K562 (cell line): ENCODE measurements around the gene SNX9. TPM values are rescaled to one million over a fixed set of nuclear protein-coding genes. Genes with fewer than 3 reads are reported as not detected.

Experiments used
- CBX3 ChIP-seq, 2 experiments: IDR thresholded peaks; 1 replicate in 1 of 2; 2 replicates in 1 of 2; pipeline ENCODE4 v1.6.1; 2012; ENCODE audit warnings: inconsistent platforms in 2 of 2, low read length in 2 of 2, borderline replicate concordance in 1 of 2, control low read depth in 1 of 2
- CHCHD3 ChIP-seq: fragments of 250-450 bp; sonication (Bioruptor Pico); IDR thresholded peaks from 2 replicates; pipeline ENCODE4 v2.1.2; 2022; ENCODE audit warnings: mild to moderate bottlenecking
- CXXC5 ChIP-seq: fragments of 250-450 bp; sonication (Bioruptor Pico); IDR thresholded peaks from 2 replicates; pipeline ENCODE4 v1.8.0; 2022; ENCODE audit warnings: inconsistent platforms, mild to moderate bottlenecking, moderate library complexity
- ESRRA ChIP-seq: fragments of 450-650 bp; IDR thresholded peaks from 2 replicates; pipeline ENCODE4 v1.6.1; 2014; ENCODE audit warnings: low read depth, mild to moderate bottlenecking, moderate library complexity, borderline replicate concordance
- GTF2A2 ChIP-seq: IDR thresholded peaks from 2 replicates; pipeline ENCODE4 v1.6.1; 2016; ENCODE audit warnings: mild to moderate bottlenecking, missing genetic modification characterization, missing compliant biosample characterization
- HDAC1 ChIP-seq, 2 experiments: fragments of 450-650 bp; IDR thresholded peaks; 2 replicates each; pipeline ENCODE4 v1.6.1; 2016 to 2017; ENCODE audit warnings: inconsistent platforms in 1 of 2, mild to moderate bottlenecking in 1 of 2, moderate library complexity in 1 of 2
- HINFP ChIP-seq: fragments of 450-650 bp; conservative IDR thresholded peaks from 2 replicates; pipeline ENCODE4 v1.6.1; 2016; ENCODE audit warnings: missing genetic modification characterization, low read depth, mild to moderate bottlenecking, control low read depth, missing compliant biosample characterization
- KDM1A ChIP-seq, 2 experiments: fragments of 450-650 bp; IDR thresholded peaks; 2 replicates each; pipeline ENCODE4 v1.6.1; 2016; ENCODE audit warnings: mild to moderate bottlenecking in 2 of 2
- MTA3 ChIP-seq: fragments of 450-650 bp; formaldehyde crosslinking; IDR thresholded peaks from 2 replicates; pipeline ENCODE4 v1.6.1; 2017; ENCODE audit warnings: mild to moderate bottlenecking, borderline replicate concordance
- NR4A1 ChIP-seq, 2 experiments: fragments of 250-450 bp in 1 of 2; fragments of 450-650 bp in 1 of 2; sonication (Bioruptor Pico) in 1 of 2; IDR thresholded peaks; 2 replicates each; pipeline versions ENCODE4 v1.4.0 to v1.6.1; 2016 to 2020; ENCODE audit warnings: mild to moderate bottlenecking in 2 of 2, missing compliant biosample characterization in 1 of 2, missing genetic modification characterization in 1 of 2, moderate library complexity in 1 of 2
- TCFL5 ChIP-seq: fragments of 250-450 bp; sonication (Bioruptor Pico); conservative IDR thresholded peaks from 2 replicates; pipeline ENCODE4 v1.6.1; 2021; ENCODE audit warnings: mild to moderate bottlenecking, moderate library complexity, matching md5 sums
- TEAD4 ChIP-seq, 2 experiments: sonication (generic) in 1 of 2; formaldehyde crosslinking in 1 of 2; IDR thresholded peaks; 2 replicates each; pipeline versions ENCODE4 v1.6.1 to v1.8.0; 2012 to 2022; ENCODE audit warnings: borderline replicate concordance in 1 of 2, inconsistent platforms in 1 of 2, low read length in 1 of 2, mild to moderate bottlenecking in 1 of 2, missing genetic modification reagents in 1 of 2
- ZFX ChIP-seq: sonication (generic); formaldehyde crosslinking; IDR thresholded peaks from 2 replicates; pipeline ENCODE4 v1.8.0; 2022; ENCODE audit warnings: mild to moderate bottlenecking, missing genetic modification reagents, moderate library complexity
- ZNF239 ChIP-seq: fragments of 250-450 bp; sonication (Bioruptor Pico); IDR thresholded peaks from 2 replicates; pipeline ENCODE4 v1.4.0; 2020; ENCODE audit warnings: mild to moderate bottlenecking
- ZNF398 ChIP-seq: fragments of 250-450 bp; sonication (Bioruptor Pico); IDR thresholded peaks from 2 replicates; pipeline ENCODE4 v1.8.0; 2021; ENCODE audit warnings: moderate library complexity, mild to moderate bottlenecking, inconsistent platforms
- ZNF668 ChIP-seq: fragments of 250-450 bp; sonication (Bioruptor Pico); IDR thresholded peaks from 2 replicates; pipeline ENCODE4 v1.8.0; 2022; ENCODE audit warnings: mild to moderate bottlenecking, inconsistent platforms
- ZZZ3 ChIP-seq: fragments of 450-650 bp; IDR thresholded peaks from 2 replicates; pipeline ENCODE4 v1.6.1; 2016; ENCODE audit warnings: antibody characterized with exemption, mild to moderate bottlenecking, moderate library complexity
- polyA plus RNA-seq, 8 experiments: library from polyadenylated mRNA; depleted of rRNA in 4 of 8; stranded (reverse) in 5 of 8; unstranded in 3 of 8; fragments of >200 nt; fragmentation: Nextera tagmentation in 2 of 8; fragmentation: Illumina TruSeq in 1 of 8; extraction: Ambion mirVana in 2 of 8; extraction: Trizol in 1 of 8; gene quantifications; 2 replicates each; pipeline versions ENCODE4 v1.2.1 to v1.2.3, GENCODE V29; 2011 to 2014; ENCODE audit warnings: inconsistent platforms in 1 of 8, missing spikeins in 1 of 8
- total RNA-seq, 7 experiments: library from RNA; depleted of rRNA in 6 of 7; stranded (reverse); fragments of >200 nt in 6 of 7; fragmentation: Illumina TruSeq in 2 of 7; extraction: Trizol in 2 of 7; gene quantifications; 2 replicates each; pipeline versions ENCODE4 v1.2.1 to v1.2.3, GENCODE V29; 2011 to 2021; ENCODE audit warnings: low replicate concordance in 1 of 7
- TF ChIP-seq, protein P1 (sequence below): fragments of 450-650 bp; IDR thresholded peaks from 2 replicates; pipeline ENCODE4 v1.7.1; 2018; ENCODE audit warnings: mild to moderate bottlenecking, low read depth; ENCODE audit not compliant: partially characterized antibody
- TF ChIP-seq, protein P2 (sequence below): fragments of 250-450 bp; sonication (Bioruptor Pico); IDR thresholded peaks from 2 replicates; pipeline ENCODE4 v1.4.0; 2020; ENCODE audit warnings: mild to moderate bottlenecking

Gene SNX9
- total and polyA plus RNA-seq, 9 of the 15 experiments (the other 6 are each of a cell fraction or from before 2014, with no cell fraction given), result 6.0 to 81.7 (median 57.1) TPM

- TF ChIP-seq ZNF668 (CRISPR knock-in tag) (peak; percentile 76), MTA3 (no peak), GTF2A2 (tag) (peak; percentile 85), ZFX (CRISPR knock-in tag) (peak; percentile 59), CXXC5 (CRISPR knock-in tag) (peak; percentile 62), ZNF239 (CRISPR knock-in tag) (peak; percentile 70), CBX3 (IDR thresholded peaks at IDR 0.05; ENCODE audit: borderline replicate concordance in 1 of 2, low read length in 2 of 2) (no peak), ZNF398 (CRISPR knock-in tag) (no peak), NR4A1 (CRISPR knock-in tag; IDR thresholded peaks at IDR 0.05) (no peak), NR4A1 (tag; IDR thresholded peaks at IDR 0.05) (peak; percentile 92), TEAD4 (IDR thresholded peaks at IDR 0.05; ENCODE audit: low read length) (no peak; the same call in 1 of the 2 replicates), TEAD4 (CRISPR knock-in tag; IDR thresholded peaks at IDR 0.05; ENCODE audit: borderline replicate concordance) (no peak), CHCHD3 (no peak), TCFL5 (CRISPR knock-in tag) (peak; percentile 67; the same call in 1 of the 2 replicates), ESRRA (no peak), KDM1A (IDR thresholded peaks at IDR 0.05) (peak; percentile 64 to 82), HDAC1 (IDR thresholded peaks at IDR 0.05) (peak; percentile 25 to 59; a peak in 1 of 4 replicates), HINFP (peak; percentile 72; the same call in 1 of the 2 replicates), ZZZ3 (no peak)
- TF ChIP-seq, protein P1, sequence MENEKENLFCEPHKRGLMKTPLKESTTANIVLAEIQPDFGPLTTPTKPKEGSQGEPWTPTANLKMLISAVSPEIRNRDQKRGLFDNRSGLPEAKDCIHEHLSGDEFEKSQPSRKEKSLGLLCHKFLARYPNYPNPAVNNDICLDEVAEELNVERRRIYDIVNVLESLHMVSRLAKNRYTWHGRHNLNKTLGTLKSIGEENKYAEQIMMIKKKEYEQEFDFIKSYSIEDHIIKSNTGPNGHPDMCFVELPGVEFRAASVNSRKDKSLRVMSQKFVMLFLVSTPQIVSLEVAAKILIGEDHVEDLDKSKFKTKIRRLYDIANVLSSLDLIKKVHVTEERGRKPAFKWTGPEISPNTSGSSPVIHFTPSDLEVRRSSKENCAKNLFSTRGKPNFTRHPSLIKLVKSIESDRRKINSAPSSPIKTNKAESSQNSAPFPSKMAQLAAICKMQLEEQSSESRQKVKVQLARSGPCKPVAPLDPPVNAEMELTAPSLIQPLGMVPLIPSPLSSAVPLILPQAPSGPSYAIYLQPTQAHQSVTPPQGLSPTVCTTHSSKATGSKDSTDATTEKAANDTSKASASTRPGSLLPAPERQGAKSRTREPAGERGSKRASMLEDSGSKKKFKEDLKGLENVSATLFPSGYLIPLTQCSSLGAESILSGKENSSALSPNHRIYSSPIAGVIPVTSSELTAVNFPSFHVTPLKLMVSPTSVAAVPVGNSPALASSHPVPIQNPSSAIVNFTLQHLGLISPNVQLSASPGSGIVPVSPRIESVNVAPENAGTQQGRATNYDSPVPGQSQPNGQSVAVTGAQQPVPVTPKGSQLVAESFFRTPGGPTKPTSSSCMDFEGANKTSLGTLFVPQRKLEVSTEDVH, result no peak
- TF ChIP-seq, protein P2, sequence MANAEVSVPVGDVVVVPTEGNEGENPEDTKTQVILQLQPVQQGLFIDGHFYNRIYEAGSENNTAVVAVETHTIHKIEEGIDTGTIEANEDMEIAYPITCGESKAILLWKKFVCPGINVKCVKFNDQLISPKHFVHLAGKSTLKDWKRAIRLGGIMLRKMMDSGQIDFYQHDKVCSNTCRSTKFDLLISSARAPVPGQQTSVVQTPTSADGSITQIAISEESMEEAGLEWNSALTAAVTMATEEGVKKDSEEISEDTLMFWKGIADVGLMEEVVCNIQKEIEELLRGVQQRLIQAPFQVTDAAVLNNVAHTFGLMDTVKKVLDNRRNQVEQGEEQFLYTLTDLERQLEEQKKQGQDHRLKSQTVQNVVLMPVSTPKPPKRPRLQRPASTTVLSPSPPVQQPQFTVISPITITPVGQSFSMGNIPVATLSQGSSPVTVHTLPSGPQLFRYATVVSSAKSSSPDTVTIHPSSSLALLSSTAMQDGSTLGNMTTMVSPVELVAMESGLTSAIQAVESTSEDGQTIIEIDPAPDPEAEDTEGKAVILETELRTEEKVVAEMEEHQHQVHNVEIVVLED, result no peak
Observed at GRCh38 chr6:157813750-157814455, 9.1 kb upstream of the SNX9 start (continued).
